Measurements from ENCODE around the gene PRDM16.

Gene PRDM16

GRCh38 chr1:3079381-3080052, 10.5 kb downstream of the PRDM16 start:
- Histone ChIP-seq H3K4me3 (ENCODE audit: low read length) (no peak overlapping the region), H3K27ac (ENCODE audit: low read length) (no peak overlapping the region), H3F3A (ENCODE audit: insufficient read depth, low read length) (no peaks in the 10 kb centered on the region), H3K79me2 (ENCODE audit: low read length) (no peaks in the 10 kb centered on the region), H3K4me1 (ENCODE audit: low read length) (no peaks in the 10 kb centered on the region), H3K27me3 (replicated peaks; ENCODE audit: insufficient read depth, low read length) (peaks cover 98% of the 10 kb centered on the region), H3K9me3 (replicated peaks; ENCODE audit: insufficient read depth, low read length) (no peaks in the 10 kb centered on the region), H3K4me2 (ENCODE audit: low read depth, low read length) (no peak overlapping the region), H3K9ac (ENCODE audit: low read length) (no peak overlapping the region), H4K20me1 (ENCODE audit: insufficient read depth, low read length) (no peaks in the 10 kb centered on the region), H2AFZ (ENCODE audit: low read length) (no peak overlapping the region), H3K9me2 (replicated peaks; ENCODE audit: insufficient read depth, low read length) (no peaks in the 10 kb centered on the region), H3K36me3 (replicated peaks; ENCODE audit: insufficient read depth, low read length) (no peaks in the 10 kb centered on the region)
- no peak for TF ChIP-seq EZH2 (optimal IDR thresholded peaks at IDR 0.05; ENCODE audit: low read depth, low read length)
- no peak for TF ChIP-seq CTCF (IDR thresholded peaks at IDR 0.05; ENCODE audit: low read length)
- TF ChIP-seq EZH2phosphoT487 (IDR thresholded peaks at IDR 0.05; ENCODE audit: low read length) = no peak
- DNase-seq = no peak

GRCh38 chr1:3080053-3080955, 11.3 kb downstream of the PRDM16 start:
- Histone ChIP-seq H3K4me1 (ENCODE audit: low read length) (no peaks in the 10 kb centered on the region), H3K9ac (ENCODE audit: low read length) (no peak overlapping the region), H3K4me3 (ENCODE audit: low read length) (no peak overlapping the region), H3F3A (ENCODE audit: insufficient read depth, low read length) (no peaks in the 10 kb centered on the region), H3K9me3 (replicated peaks; ENCODE audit: insufficient read depth, low read length) (no peaks in the 10 kb centered on the region), H3K36me3 (replicated peaks; ENCODE audit: insufficient read depth, low read length) (no peaks in the 10 kb centered on the region), H4K20me1 (ENCODE audit: insufficient read depth, low read length) (no peaks in the 10 kb centered on the region), H3K4me2 (ENCODE audit: low read depth, low read length) (no peak overlapping the region), H3K9me2 (replicated peaks; ENCODE audit: insufficient read depth, low read length) (no peaks in the 10 kb centered on the region), H3K27me3 (replicated peaks; ENCODE audit: insufficient read depth, low read length) (peaks cover 98% of the 10 kb centered on the region), H3K79me2 (ENCODE audit: low read length) (no peaks in the 10 kb centered on the region), H3K27ac (ENCODE audit: low read length) (no peak overlapping the region), H2AFZ (ENCODE audit: low read length) (no peak overlapping the region)
- DNase-seq = no peak
- peak; percentile 64; the same call in 1 of the 2 replicates for TF ChIP-seq EZH2phosphoT487 (IDR thresholded peaks at IDR 0.05; ENCODE audit: low read length)
- peak; percentile 45 for TF ChIP-seq EZH2 (optimal IDR thresholded peaks at IDR 0.05; ENCODE audit: low read depth, low read length)
- TF ChIP-seq CTCF (IDR thresholded peaks at IDR 0.05; ENCODE audit: low read length) = no peak

- no peak overlapping the region for H3K27ac ChIP-seq (ENCODE audit: low read length)
- H3F3A ChIP-seq (ENCODE audit: insufficient read depth, low read length) = no peaks in the 10 kb centered on the region
- TF ChIP-seq EZH2phosphoT487 (IDR thresholded peaks at IDR 0.05; ENCODE audit: low read length) (no peak), EZH2 (optimal IDR thresholded peaks at IDR 0.05; ENCODE audit: low read depth, low read length) (no peak), CTCF (IDR thresholded peaks at IDR 0.05; ENCODE audit: low read length) (no peak)
- no peaks in the 10 kb centered on the region for H3K4me1 ChIP-seq (ENCODE audit: low read length)
- H3K27me3 ChIP-seq (replicated peaks; ENCODE audit: insufficient read depth, low read length) = peaks cover 98% of the 10 kb centered on the region
- no peak for DNase-seq
- no peaks in the 10 kb centered on the region for H3K9me3 ChIP-seq (replicated peaks; ENCODE audit: insufficient read depth, low read length)
- H3K79me2 ChIP-seq (ENCODE audit: low read length) = no peaks in the 10 kb centered on the region
- no peak overlapping the region for H3K4me3 ChIP-seq (ENCODE audit: low read length)
- no peaks in the 10 kb centered on the region for H3K9me2 ChIP-seq (replicated peaks; ENCODE audit: insufficient read depth, low read length)
- no peak overlapping the region for H3K9ac ChIP-seq (ENCODE audit: low read length)
- no peak overlapping the region for H3K4me2 ChIP-seq (ENCODE audit: low read depth, low read length)
- no peak overlapping the region for H2AFZ ChIP-seq (ENCODE audit: low read length)
- no peaks in the 10 kb centered on the region for H3K36me3 ChIP-seq (replicated peaks; ENCODE audit: insufficient read depth, low read length)
- H4K20me1 ChIP-seq (ENCODE audit: insufficient read depth, low read length) = no peaks in the 10 kb centered on the region
These were observed 12.2 kb downstream of the PRDM16 start for GRCh38 chr1:3081171-3081683.
